Heart left ventricle (tissue), 16 donors: Measurements from ENCODE around the gene PCNT. TPM values are rescaled to one million over a fixed set of nuclear protein-coding genes. Genes with fewer than 3 reads are reported as not detected.
A peak's percentile ranks its signal among the peaks of the same experiment; 100 is the strongest.

ENCODE experiments used
- ATAC-seq, 4 donors: fragments of 200-7000 bp; cut with Tn5 transposase; one replicate each; pipeline ENCODE4 v1.9.1; 2020 to 2022; ENCODE audit warnings: moderate library complexity in 4 of 4, mild to moderate bottlenecking in 3 of 4, moderate number of reproducible peaks in 1 of 4
- DNase-seq, 5 donors: peaks; one replicate each; pipeline ENCODE4 v3.0.0-alpha.2; 2020
- H3K27ac ChIP-seq, 12 donors: fragments of 200-600 bp; sonication (generic) in 4 of 12; one replicate each; pipeline versions ENCODE4 v1.5.0 to v1.8.0; 2016 to 2022; ENCODE audit warnings: mild to moderate bottlenecking in 2 of 12
- H3K27me3 ChIP-seq, 9 donors: fragments of 200-600 bp; sonication (generic) in 2 of 9; one replicate each; pipeline versions ENCODE4 v1.5.1 to v1.8.0; 2016 to 2022; ENCODE audit warnings: mild to moderate bottlenecking in 3 of 9
- H3K36me3 ChIP-seq, 9 donors: fragments of 200-600 bp; sonication (generic) in 2 of 9; one replicate each; pipeline versions ENCODE4 v1.5.0 to v1.8.0; 2018 to 2022; ENCODE audit warnings: mild to moderate bottlenecking in 2 of 9
- H3K4me1 ChIP-seq, 12 donors: fragments of 200-600 bp; sonication (generic) in 4 of 12; one replicate each; pipeline versions ENCODE4 v1.5.0 to v1.8.0; 2016 to 2022; ENCODE audit warnings: mild to moderate bottlenecking in 3 of 12
- H3K4me3 ChIP-seq, 12 donors: fragments of 200-600 bp; sonication (generic) in 4 of 12; one replicate each; pipeline versions ENCODE4 v1.5.0 to v1.8.0; 2017 to 2022; ENCODE audit warnings: mild to moderate bottlenecking in 9 of 12, moderate library complexity in 4 of 12
- H3K9me3 ChIP-seq, 12 donors: fragments of 200-600 bp; sonication (generic) in 4 of 12; one replicate each; pipeline versions ENCODE4 v1.5.0 to v1.8.0; 2016 to 2022; ENCODE audit warnings: mild to moderate bottlenecking in 1 of 12
- CTCF ChIP-seq, 12 donors: fragments of 200-600 bp; sonication (generic) in 4 of 12; IDR thresholded peaks; one replicate each; pipeline versions ENCODE4 v1.5.0 to v1.8.0; 2018 to 2022; ENCODE audit warnings: antibody characterized with exemption in 12 of 12, mild to moderate bottlenecking in 5 of 12
- POLR2A ChIP-seq, 2 donors: fragments of 450-650 bp; IDR thresholded peaks; one replicate each; pipeline ENCODE4 v1.6.1; 2017; ENCODE audit warnings: antibody characterized with exemption in 2 of 2, mild to moderate bottlenecking in 2 of 2, moderate library complexity in 2 of 2
- WGBS, 4 donors: extraction: QIAGEN DNeasy Blood & Tissue Kit in 2 of 4; methylation state at CpG; one replicate each; pipeline versions ENCODE4 v1.1.5 to v1.1.7; 2013 to 2018; 5-methylcytosine and 5-hydroxymethylcytosine counted together
- intact Hi-C, 10 donors: fragments of 100-400 bp; cut with DNase I; formaldehyde crosslinking; loops; one replicate each; pipeline versions ENCODE4 v1.11.1 to v1.14.2; 2022
- polyA plus RNA-seq, 2 donors: library from polyadenylated mRNA; stranded (reverse); fragments of 200-250 nt; gene quantifications; one replicate each; pipeline ENCODE4 v1.2.3, GENCODE V29; 2013
- total RNA-seq, 9 donors: library from RNA; depleted of rRNA in 2 of 9; stranded (reverse); fragments of >200 nt in 2 of 9; fragmentation: NEBNext Ultra II Directional in 3 of 9; extraction: Animal tissue kit (Norgen Biotek cat#: 25700) in 3 of 9; gene quantifications; one replicate each; pipeline versions ENCODE4 v1.1.0 to v1.2.4, GENCODE V29; 2016 to 2023
- donor health status: ischemic (EF 13 %, LVEDD 7.1; RV severe dilation, severe dysfunction).
- donor health status: healthy with polysubstance abuse.
- donor health status: DM: no; HTN: yes; CAD: no.
- donor health status: DM: no; HTN: no; CAD: no.
- donor health status: ischemic (EF 25% LVEDD 6.9; RV normal size, moderate dysfunction).
- donor health status: ischemic (EF 25% LVEDD 5.7; RV mildly dilated, moderate dysfunction).
- donor health status: healthy.
- donor health status: DM: yes; HTN: yes; CAD: no.
- donor health status: ischemic (EF 35%, LVEDD 5.7; RV mildly dilated, moderate dysfunction).
- donor health status: nonischemic (EF 11% LVEDD 7.7; RV severe dilation, severe dysfunction).
- donor health status: DM: yes; HTN: yes; CAD: no.
- donor health status: PGD.
- donor health status: ischemic (EF 29% LVEDD 5.4; RV normal size, mild dysfunction).
- donor health status: nonischemic (EF 23%, LVEDD 6.1; RV moderate dilation, normal function).

PCNT gene
- total and polyA plus RNA-seq, 11 donors, result 17.0 to 73.0 (median 36.7) TPM

GRCh38 chr21:46352164-46352515 is 28.2 kb downstream of the PCNT start:
- Histone ChIP-seq H3K27me3 (no peaks in the 10 kb centered on the region), H3K4me3 (no peak overlapping the region), H3K9me3 (no peaks in the 10 kb centered on the region), H3K4me1 (peaks cover 0 to 6% (median 0%) of the 10 kb centered on the region in 12 donors), H3K36me3 (peaks cover 0 to 100% (median 96%) of the 10 kb centered on the region in 9 donors), H3K27ac (no peak overlapping the region)
- DNase-seq (peak in 1 of 5 donors; percentile 18), ATAC-seq (no peak)
- 87 to 91% (median 91%) methylated on average over 11 of the region's 11 CpGs for WGBS, 4 donors
- TF ChIP-seq CTCF (IDR thresholded peaks at IDR 0.05) (no peak), POLR2A (IDR thresholded peaks at IDR 0.05) (no peak)
- intact Hi-C loops, result no loop called here

GRCh38 chr21:46352913-46353312 is 29.0 kb downstream of the PCNT start:
- Histone ChIP-seq H3K36me3 (peaks cover 0 to 100% (median 96%) of the 10 kb centered on the region in 9 donors), H3K9me3 (no peaks in the 10 kb centered on the region), H3K27ac (no peak overlapping the region), H3K27me3 (no peaks in the 10 kb centered on the region), H3K4me1 (no peaks in the 10 kb centered on the region), H3K4me3 (no peak overlapping the region)
- no peak for TF ChIP-seq POLR2A (IDR thresholded peaks at IDR 0.05)
- no peak for TF ChIP-seq CTCF (IDR thresholded peaks at IDR 0.05)
- WGBS, 4 donors, result 91 to 97% (median 92%) methylated on average over 13 to 14 of the region's 14 CpGs
- DNase-seq (peak in 1 of 5 donors; percentile 15), ATAC-seq (no peak)
- intact Hi-C loops, result no loop called here

GRCh38 chr21:46354046-46354445 is 30.1 kb downstream of the PCNT start:
- ATAC-seq, result no peak

GRCh38 chr21:46354518-46354917 is 30.6 kb downstream of the PCNT start:
- intact Hi-C loops, result no loop called here
- ATAC-seq, result no peak
- Histone ChIP-seq H3K4me1 (no peaks in the 10 kb centered on the region), H3K27me3 (no peaks in the 10 kb centered on the region), H3K36me3 (peaks cover 0 to 100% (median 89%) of the 10 kb centered on the region in 9 donors), H3K9me3 (no peaks in the 10 kb centered on the region), H3K27ac (no peak overlapping the region), H3K4me3 (no peak overlapping the region)
- DNase-seq, result peak in 1 of 5 donors; percentile 23
- 95 to 96% (median 96%) methylated on average over 13 of the region's 13 CpGs for WGBS, 4 donors
- TF ChIP-seq CTCF (IDR thresholded peaks at IDR 0.05) (no peak), POLR2A (IDR thresholded peaks at IDR 0.05) (no peak)

More at GRCh38 chr21:46354046-46354445, 30.1 kb downstream of the PCNT start:
- 94 to 96% (median 96%) methylated on average over 14 to 16 of the region's 16 CpGs for WGBS, 4 donors
- Histone ChIP-seq H3K9me3 (no peaks in the 10 kb centered on the region), H3K36me3 (peaks cover 0 to 100% (median 94%) of the 10 kb centered on the region in 9 donors), H3K4me3 (no peak overlapping the region), H3K4me1 (no peaks in the 10 kb centered on the region), H3K27ac (no peak overlapping the region), H3K27me3 (no peaks in the 10 kb centered on the region)
- TF ChIP-seq CTCF (IDR thresholded peaks at IDR 0.05), result no peak
- no peak for TF ChIP-seq POLR2A (IDR thresholded peaks at IDR 0.05)
- peak in 1 of 5 donors; percentile 7 for DNase-seq
- intact Hi-C loops, result no loop called here
